K562 (cell line): Measurements from ENCODE around the gene COL23A1.

Experiments
- ATF3 ChIP-seq, 2 experiments: fragments of 450-650 bp in 1 of 2; sonication (generic) in 1 of 2; formaldehyde crosslinking in 1 of 2; IDR thresholded peaks in 1 of 2; conservative IDR thresholded peaks in 1 of 2; 2 replicates each; pipeline versions ENCODE4 v1.6.1 to v1.8.1; 2016 to 2023; ENCODE audit warnings: mild to moderate bottlenecking in 2 of 2, moderate library complexity in 2 of 2, inconsistent platforms in 1 of 2, missing genetic modification reagents in 1 of 2
- EZH2 ChIP-seq: IDR thresholded peaks from 2 replicates; pipeline ENCODE4 v1.6.1; 2012; ENCODE audit warnings: low read depth, mild to moderate bottlenecking, inconsistent platforms, low read length, borderline replicate concordance
- POLR2A ChIP-seq: fragments of 450-650 bp; conservative IDR thresholded peaks from 2 replicates; pipeline ENCODE4 v1.6.1; 2016
- TAF9B ChIP-seq: fragments of 450-650 bp; IDR thresholded peaks from 2 replicates; pipeline ENCODE4 v1.6.1; 2018; ENCODE audit warnings: mild to moderate bottlenecking; ENCODE audit not compliant: partially characterized antibody
- ZNF592 ChIP-seq: fragments of 450-650 bp; IDR thresholded peaks from 2 replicates; pipeline ENCODE4 v1.6.1; 2017; ENCODE audit warnings: antibody characterized with exemption, mild to moderate bottlenecking
- TF ChIP-seq, protein P1 (sequence below): fragments of 450-650 bp; IDR thresholded peaks from 2 replicates; pipeline ENCODE4 v1.6.1; 2014; ENCODE audit warnings: low read depth, mild to moderate bottlenecking, moderate library complexity, borderline replicate concordance

DNA sequence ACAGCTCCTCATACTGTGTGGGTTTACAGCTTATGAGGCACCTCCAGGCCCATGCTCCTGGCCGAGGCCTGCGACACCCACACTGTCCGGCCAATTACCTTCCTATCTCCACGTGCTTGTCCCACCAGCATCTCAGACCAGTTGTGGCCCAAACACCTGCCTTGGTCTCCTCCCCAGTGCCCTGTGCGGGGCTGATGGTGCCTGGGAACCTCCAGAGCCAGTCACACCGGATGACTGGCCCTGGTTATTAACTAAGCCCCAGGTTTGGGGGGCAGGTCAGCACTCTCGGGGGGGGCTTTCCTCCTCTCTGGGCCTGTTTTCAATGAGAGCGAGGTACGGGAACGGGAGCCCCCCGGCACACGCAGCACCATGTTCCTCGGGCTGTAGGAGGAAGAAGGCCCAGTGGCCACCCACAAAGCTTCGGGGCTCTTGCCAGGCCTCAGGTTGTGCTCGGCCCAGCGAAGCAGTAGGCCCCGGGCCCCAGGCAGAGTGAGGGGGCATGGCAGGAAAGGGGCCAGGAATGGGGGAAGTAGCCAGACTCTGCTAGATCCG is 281.6 kb downstream of the COL23A1 start:
- TF ChIP-seq POLR2A (no peak), TAF9B (no peak), ATF3 (IDR thresholded peaks at IDR 0.05) (no peak), ATF3 (CRISPR knock-in tag; conservative IDR thresholded peaks at IDR 0.05) (no peak), EZH2 (no peak), ZNF592 (no peak)
- TF ChIP-seq, protein P1, sequence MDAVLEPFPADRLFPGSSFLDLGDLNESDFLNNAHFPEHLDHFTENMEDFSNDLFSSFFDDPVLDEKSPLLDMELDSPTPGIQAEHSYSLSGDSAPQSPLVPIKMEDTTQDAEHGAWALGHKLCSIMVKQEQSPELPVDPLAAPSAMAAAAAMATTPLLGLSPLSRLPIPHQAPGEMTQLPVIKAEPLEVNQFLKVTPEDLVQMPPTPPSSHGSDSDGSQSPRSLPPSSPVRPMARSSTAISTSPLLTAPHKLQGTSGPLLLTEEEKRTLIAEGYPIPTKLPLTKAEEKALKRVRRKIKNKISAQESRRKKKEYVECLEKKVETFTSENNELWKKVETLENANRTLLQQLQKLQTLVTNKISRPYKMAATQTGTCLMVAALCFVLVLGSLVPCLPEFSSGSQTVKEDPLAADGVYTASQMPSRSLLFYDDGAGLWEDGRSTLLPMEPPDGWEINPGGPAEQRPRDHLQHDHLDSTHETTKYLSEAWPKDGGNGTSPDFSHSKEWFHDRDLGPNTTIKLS = no peak
